ENCODE measurements around the gene ABLIM3. TPM values are rescaled to one million over a fixed set of nuclear protein-coding genes. Genes with fewer than 3 reads are reported as not detected.

ABLIM3 gene
- total RNA-seq, 1 experiment from 2014 or later = 70.9 TPM

- Mint-ChIP-seq H3K27me3 (ENCODE audit: unreplicated experiment) (no peaks in the 10 kb centered on the region), H3K9me3 (ENCODE audit: low read depth, unreplicated experiment) (no peaks in the 10 kb centered on the region), H3K36me3 (ENCODE audit: insufficient read depth, unreplicated experiment) (no peaks in the 10 kb centered on the region), H3K4me1 (ENCODE audit: low read depth, unreplicated experiment) (no peaks in the 10 kb centered on the region), H3K27ac (ENCODE audit: unreplicated experiment) (no peak overlapping the region), H3K4me3 (ENCODE audit: low read depth, unreplicated experiment) (no peak overlapping the region)
- intact Hi-C loops (cut with micrococcal nuclease; ENCODE audit: unreplicated experiment) = no loop called here
- CTCF ChIA-PET = interaction anchor here (0.6 kb wide), 1 partner anchor 124 kb away, joined by 3 read pairs; no protein-coding TSS in a partner anchor
- no TSS peak for BruUV-seq (replicated peaks)
- no peak for TF ChIP-seq CTCF (IDR thresholded peaks at IDR 0.05; ENCODE audit: unreplicated experiment)
- no peak for DNase-seq
Observed at GRCh38 chr5:149278451-149279210, 137.3 kb downstream of the ABLIM3 start.

DNA sequence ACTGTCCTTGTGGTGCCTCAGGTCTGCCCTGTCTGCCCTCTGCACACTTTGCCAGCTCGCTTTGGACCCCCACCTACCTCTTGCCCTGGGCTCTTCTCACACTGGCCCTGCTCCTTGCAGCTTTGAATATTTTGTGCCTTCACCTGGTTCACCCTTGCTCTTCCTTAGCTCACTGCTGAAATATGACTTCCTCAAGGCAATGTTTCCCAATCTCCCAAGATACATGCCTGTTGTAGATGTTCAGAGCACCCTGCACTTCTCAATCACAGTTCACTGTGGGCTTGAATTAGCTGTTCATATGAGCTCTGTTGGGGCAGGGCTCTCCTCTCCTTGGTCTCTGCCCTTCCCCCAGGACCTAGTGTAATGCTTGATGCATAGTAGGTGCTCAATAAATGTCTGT, 138.4 kb downstream of the ABLIM3 start:
- BruUV-seq (replicated peaks) = no TSS peak
- TF ChIP-seq CTCF (IDR thresholded peaks at IDR 0.05; ENCODE audit: unreplicated experiment) = no peak
- no peaks in the 10 kb centered on the region for H3K36me3 Mint-ChIP-seq (ENCODE audit: insufficient read depth, unreplicated experiment)

GRCh38 chr5:149280124-149280523, 138.8 kb downstream of the ABLIM3 start:
- Mint-ChIP-seq H3K36me3 (ENCODE audit: insufficient read depth, unreplicated experiment) (no peaks in the 10 kb centered on the region), H3K4me3 (ENCODE audit: low read depth, unreplicated experiment) (no peak overlapping the region), H3K9me3 (ENCODE audit: low read depth, unreplicated experiment) (no peaks in the 10 kb centered on the region), H3K27ac (ENCODE audit: unreplicated experiment) (no peak overlapping the region), H3K4me1 (ENCODE audit: low read depth, unreplicated experiment) (no peaks in the 10 kb centered on the region), H3K27me3 (ENCODE audit: unreplicated experiment) (no peaks in the 10 kb centered on the region)
- TF ChIP-seq CTCF (IDR thresholded peaks at IDR 0.05; ENCODE audit: unreplicated experiment) = no peak
- DNase-seq = no peak
- no TSS peak for BruUV-seq (replicated peaks)
- intact Hi-C loops (cut with micrococcal nuclease; ENCODE audit: unreplicated experiment) = no loop called here
- CTCF ChIA-PET = interaction anchor here (0.6 kb wide), 1 partner anchor 1384 kb away, joined by 3 read pairs; no protein-coding TSS in a partner anchor

More for the DNA sequence above, 138.4 kb downstream of the ABLIM3 start:
- no peak overlapping the region for H3K27ac Mint-ChIP-seq (ENCODE audit: unreplicated experiment)
- H3K4me1 Mint-ChIP-seq (ENCODE audit: low read depth, unreplicated experiment) = no peaks in the 10 kb centered on the region
- H3K27me3 Mint-ChIP-seq (ENCODE audit: unreplicated experiment) = no peaks in the 10 kb centered on the region
- intact Hi-C loops (cut with micrococcal nuclease; ENCODE audit: unreplicated experiment) = no loop called here
- no peak overlapping the region for H3K4me3 Mint-ChIP-seq (ENCODE audit: low read depth, unreplicated experiment)
- no peak for DNase-seq
- H3K9me3 Mint-ChIP-seq (ENCODE audit: low read depth, unreplicated experiment) = no peaks in the 10 kb centered on the region
- CTCF ChIA-PET = interaction anchor here (0.6 kb wide), 1 partner anchor 1384 kb away, joined by 3 read pairs; no protein-coding TSS in a partner anchor

DNA sequence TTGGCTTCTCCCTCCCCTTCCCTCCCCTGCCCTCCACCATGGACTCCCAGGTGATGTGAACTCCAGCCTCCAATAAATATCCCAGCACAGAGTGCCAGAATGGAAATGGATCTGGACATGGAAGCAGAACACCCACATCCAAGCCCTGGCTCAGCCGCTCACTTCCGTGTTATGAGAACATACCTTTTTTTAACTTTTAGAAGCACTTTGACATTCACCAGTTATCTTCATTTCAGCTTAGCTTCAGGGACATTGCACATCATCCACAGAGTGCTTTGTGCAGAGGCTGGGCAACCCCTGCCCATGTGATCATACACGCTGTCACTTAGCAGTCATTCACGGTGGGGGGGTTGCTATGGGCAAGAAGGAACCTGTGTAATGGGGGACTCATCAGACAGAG, 139.5 kb downstream of the ABLIM3 start:
- Mint-ChIP-seq H3K9me3 (ENCODE audit: low read depth, unreplicated experiment) (no peaks in the 10 kb centered on the region), H3K4me3 (ENCODE audit: low read depth, unreplicated experiment) (no peak overlapping the region), H3K36me3 (ENCODE audit: insufficient read depth, unreplicated experiment) (no peaks in the 10 kb centered on the region), H3K27ac (ENCODE audit: unreplicated experiment) (no peak overlapping the region), H3K27me3 (ENCODE audit: unreplicated experiment) (no peaks in the 10 kb centered on the region), H3K4me1 (ENCODE audit: low read depth, unreplicated experiment) (no peaks in the 10 kb centered on the region)
- no peak for DNase-seq
- intact Hi-C loops (cut with micrococcal nuclease; ENCODE audit: unreplicated experiment) = no loop called here
- no peak for TF ChIP-seq CTCF (IDR thresholded peaks at IDR 0.05; ENCODE audit: unreplicated experiment)
- BruUV-seq (replicated peaks) = no TSS peak
- CTCF ChIA-PET = no interaction called here

All from Calu3 (cell line).